Astrocyte (in vitro differentiated cells and primary cell): ENCODE data around the gene CCNI2. TPM values are rescaled to one million over a fixed set of nuclear protein-coding genes. Genes with fewer than 3 reads are reported as not detected.
A peak's percentile ranks its signal among the peaks of the same experiment; 100 is the strongest.

Experiments
- DNase-seq: peaks from one replicate; pipeline ENCODE4 v3.0.0-alpha.2; 2010; ENCODE audit warnings: low read depth
- FAIRE-seq: peaks from 2 replicates; lab custom pipeline; 2011; peaks lifted over from hg19 to GRCh38; lab: Jason Lieb, UNC
- H2AFZ ChIP-seq: 2 replicates; pipeline ENCODE4 v1.6.0; 2012; ENCODE audit warnings: low read depth, low read length, inconsistent platforms
- H3K27ac ChIP-seq: 2 replicates; pipeline ENCODE4 v1.5.1; 2011; ENCODE audit warnings: low read depth, low read length, inconsistent platforms
- H3K27me3 ChIP-seq: 2 replicates; pipeline ENCODE4 v1.6.0; 2011; ENCODE audit warnings: low read length, inconsistent platforms; ENCODE audit not compliant: insufficient read depth
- H3K36me3 ChIP-seq: 2 replicates; pipeline ENCODE4 v1.5.1; 2011; ENCODE audit warnings: low read length, inconsistent platforms; ENCODE audit not compliant: insufficient read depth
- H3K4me1 ChIP-seq: 2 replicates; pipeline ENCODE4 v1.5.1; 2011; ENCODE audit warnings: low read length, inconsistent platforms; ENCODE audit not compliant: insufficient read depth
- H3K4me2 ChIP-seq: 2 replicates; pipeline ENCODE4 v1.6.0; 2012; ENCODE audit warnings: low read length, inconsistent platforms
- H3K4me3 ChIP-seq: 2 replicates; pipeline ENCODE4 v1.5.1; 2011; ENCODE audit warnings: low read depth, mild to moderate bottlenecking, low read length, inconsistent platforms; ENCODE audit not compliant: insufficient read depth
- H3K79me2 ChIP-seq: 2 replicates; pipeline ENCODE4 v1.6.0; 2012; ENCODE audit warnings: mild to moderate bottlenecking, low read length, inconsistent platforms; ENCODE audit not compliant: insufficient read depth
- H3K9ac ChIP-seq: 2 replicates; pipeline ENCODE4 v1.6.0; 2012; ENCODE audit warnings: mild to moderate bottlenecking, low read length, inconsistent platforms
- H3K9me3 ChIP-seq: 2 replicates; pipeline ENCODE4 v1.5.1; 2012; ENCODE audit warnings: low read depth, mild to moderate bottlenecking, low read length, inconsistent platforms; ENCODE audit not compliant: insufficient read depth
- H4K20me1 ChIP-seq: 2 replicates; pipeline ENCODE4 v1.6.0; 2012; ENCODE audit warnings: low read length, inconsistent platforms; ENCODE audit not compliant: insufficient read depth
- H3K27ac Mint-ChIP-seq: one replicate; pipeline ENCODE4 v1.8.0; 2021; ENCODE audit warnings: mild to moderate bottlenecking, mixed read lengths; ENCODE audit not compliant: unreplicated experiment
- H3K27me3 Mint-ChIP-seq: one replicate; pipeline ENCODE4 v1.8.0; 2021; ENCODE audit warnings: low read depth, mixed read lengths; ENCODE audit not compliant: unreplicated experiment
- H3K36me3 Mint-ChIP-seq: one replicate; pipeline ENCODE4 v1.8.0; 2021; ENCODE audit warnings: low read depth, mixed read lengths; ENCODE audit not compliant: unreplicated experiment
- H3K4me1 Mint-ChIP-seq: one replicate; pipeline ENCODE4 v1.8.0; 2021; ENCODE audit warnings: low read depth, mixed read lengths; ENCODE audit not compliant: unreplicated experiment
- H3K4me3 Mint-ChIP-seq: one replicate; pipeline ENCODE4 v1.8.0; 2021; ENCODE audit warnings: mild to moderate bottlenecking, moderate library complexity, mixed read lengths; ENCODE audit not compliant: unreplicated experiment
- H3K9me3 Mint-ChIP-seq: one replicate; pipeline ENCODE4 v1.8.0; 2021; ENCODE audit warnings: mild to moderate bottlenecking, mixed read lengths; ENCODE audit not compliant: unreplicated experiment
- EZH2 ChIP-seq: IDR thresholded peaks from 2 replicates; pipeline ENCODE4 v1.6.1; 2012; ENCODE audit warnings: mild to moderate bottlenecking, low read length, inconsistent platforms; ENCODE audit not compliant: insufficient read depth
- total RNA-seq: library from RNA; stranded (reverse); gene quantifications from 2 replicates; pipeline ENCODE4 v1.2.1, GENCODE V29; 2021
- TF ChIP-seq, protein P1 (sequence below): IDR thresholded peaks from 2 replicates; pipeline ENCODE4 v1.5.1; 2011; ENCODE audit warnings: low read depth, mild to moderate bottlenecking, inconsistent platforms, low read length, moderate library complexity; ENCODE audit not compliant: insufficient read depth

Gene CCNI2
- total RNA-seq, 1 donor from 2014 or later, result 0.16 TPM

DNA sequence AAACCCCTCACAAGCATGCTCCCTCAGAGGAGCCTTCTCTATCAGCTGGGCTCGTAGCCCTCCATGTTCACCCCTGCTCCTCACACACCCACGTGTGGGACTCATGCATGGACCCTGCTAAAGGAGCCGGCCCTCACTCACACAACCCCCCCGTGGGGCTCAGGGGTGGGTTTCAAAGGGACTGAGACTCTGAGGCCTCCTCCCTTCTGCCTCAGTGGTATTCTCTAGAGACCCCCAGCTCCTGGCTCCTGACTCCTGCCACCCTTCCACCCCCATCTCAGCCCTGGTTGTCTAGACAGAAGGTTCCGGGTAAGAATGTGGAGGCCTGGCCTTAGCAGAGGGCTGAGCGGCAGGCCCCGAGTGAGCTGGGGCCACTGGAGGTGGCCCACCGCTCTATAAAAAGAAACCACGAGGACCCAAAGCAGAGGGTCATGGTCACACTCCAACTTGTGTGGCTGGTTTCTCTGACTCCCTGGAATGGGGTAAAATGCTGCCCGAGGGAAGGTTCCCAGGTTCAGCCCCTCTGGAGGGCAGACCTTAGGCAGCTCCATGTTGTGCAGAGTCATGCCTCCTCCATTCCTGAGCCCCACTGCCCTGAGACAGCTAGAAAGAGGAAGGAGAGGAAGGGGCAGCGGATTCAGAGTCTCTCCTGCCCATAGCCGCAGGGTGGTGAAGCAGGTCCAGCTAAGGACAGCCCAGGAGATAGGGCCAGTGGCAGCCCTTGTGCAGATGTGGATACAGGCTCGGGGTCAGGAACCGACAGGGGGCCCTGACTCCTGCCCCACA is 19.0 kb downstream of the CCNI2 start:
- no peaks in the 10 kb centered on the region for H3K27me3 ChIP-seq
- H3K79me2 ChIP-seq, result peaks cover 48% of the 10 kb centered on the region
- Mint-ChIP-seq H3K27me3 (no peaks in the 10 kb centered on the region), H3K36me3 (peaks cover 20% of the 10 kb centered on the region), H3K9me3 (no peaks in the 10 kb centered on the region), H3K4me3 (no peak overlapping the region), H3K4me1 (peaks cover 24% of the 10 kb centered on the region), H3K27ac (no peak overlapping the region)
- peaks cover 7% of the 10 kb centered on the region for H3K36me3 ChIP-seq
- H3K4me1 ChIP-seq, result peaks cover 15% of the 10 kb centered on the region
- TF ChIP-seq EZH2, result no peak
- TF ChIP-seq, protein P1, sequence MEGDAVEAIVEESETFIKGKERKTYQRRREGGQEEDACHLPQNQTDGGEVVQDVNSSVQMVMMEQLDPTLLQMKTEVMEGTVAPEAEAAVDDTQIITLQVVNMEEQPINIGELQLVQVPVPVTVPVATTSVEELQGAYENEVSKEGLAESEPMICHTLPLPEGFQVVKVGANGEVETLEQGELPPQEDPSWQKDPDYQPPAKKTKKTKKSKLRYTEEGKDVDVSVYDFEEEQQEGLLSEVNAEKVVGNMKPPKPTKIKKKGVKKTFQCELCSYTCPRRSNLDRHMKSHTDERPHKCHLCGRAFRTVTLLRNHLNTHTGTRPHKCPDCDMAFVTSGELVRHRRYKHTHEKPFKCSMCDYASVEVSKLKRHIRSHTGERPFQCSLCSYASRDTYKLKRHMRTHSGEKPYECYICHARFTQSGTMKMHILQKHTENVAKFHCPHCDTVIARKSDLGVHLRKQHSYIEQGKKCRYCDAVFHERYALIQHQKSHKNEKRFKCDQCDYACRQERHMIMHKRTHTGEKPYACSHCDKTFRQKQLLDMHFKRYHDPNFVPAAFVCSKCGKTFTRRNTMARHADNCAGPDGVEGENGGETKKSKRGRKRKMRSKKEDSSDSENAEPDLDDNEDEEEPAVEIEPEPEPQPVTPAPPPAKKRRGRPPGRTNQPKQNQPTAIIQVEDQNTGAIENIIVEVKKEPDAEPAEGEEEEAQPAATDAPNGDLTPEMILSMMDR, result no peak
- FAIRE-seq (no peak), DNase-seq (no peak)
- H4K20me1 ChIP-seq, result peaks cover 56% of the 10 kb centered on the region
- H3K9ac ChIP-seq, result no peak overlapping the region
- H2AFZ ChIP-seq, result no peak overlapping the region
- no peak overlapping the region for H3K4me3 ChIP-seq
- no peak overlapping the region for H3K4me2 ChIP-seq
- H3K27ac ChIP-seq, result no peak overlapping the region
- no peaks in the 10 kb centered on the region for H3K9me3 ChIP-seq

DNA sequence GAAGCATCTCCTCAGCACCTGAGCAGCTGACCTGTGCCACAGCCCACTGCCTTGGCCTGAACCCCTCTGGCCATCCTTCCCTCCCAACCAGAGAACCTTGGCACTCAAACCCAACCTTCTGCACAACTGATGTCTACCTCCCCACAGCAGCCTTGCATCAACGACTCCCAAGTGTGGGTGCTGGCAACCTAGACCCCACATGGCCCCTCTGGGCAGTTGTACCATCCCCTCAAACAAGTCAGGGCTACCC is 19.5 kb downstream of the CCNI2 start:
- Histone ChIP-seq H3K4me1 (peaks cover 15% of the 10 kb centered on the region), H3K27me3 (no peaks in the 10 kb centered on the region), H3K27ac (no peak overlapping the region), H3K79me2 (peaks cover 53% of the 10 kb centered on the region), H4K20me1 (peaks cover 58% of the 10 kb centered on the region), H2AFZ (no peak overlapping the region), H3K36me3 (peaks cover 7% of the 10 kb centered on the region), H3K9me3 (no peaks in the 10 kb centered on the region), H3K4me3 (no peak overlapping the region), H3K9ac (no peak overlapping the region), H3K4me2 (no peak overlapping the region)
- no peak for DNase-seq
- peaks cover 17% of the 10 kb centered on the region for H3K36me3 Mint-ChIP-seq
- peaks cover 28% of the 10 kb centered on the region for H3K4me1 Mint-ChIP-seq
- no peaks in the 10 kb centered on the region for H3K27me3 Mint-ChIP-seq
- FAIRE-seq, result no peak
- TF ChIP-seq, protein P1, result no peak
- no peak for TF ChIP-seq EZH2
- no peaks in the 10 kb centered on the region for H3K9me3 Mint-ChIP-seq
- H3K27ac Mint-ChIP-seq, result peak overlapping the region; percentile 89
- no peak overlapping the region for H3K4me3 Mint-ChIP-seq

DNA sequence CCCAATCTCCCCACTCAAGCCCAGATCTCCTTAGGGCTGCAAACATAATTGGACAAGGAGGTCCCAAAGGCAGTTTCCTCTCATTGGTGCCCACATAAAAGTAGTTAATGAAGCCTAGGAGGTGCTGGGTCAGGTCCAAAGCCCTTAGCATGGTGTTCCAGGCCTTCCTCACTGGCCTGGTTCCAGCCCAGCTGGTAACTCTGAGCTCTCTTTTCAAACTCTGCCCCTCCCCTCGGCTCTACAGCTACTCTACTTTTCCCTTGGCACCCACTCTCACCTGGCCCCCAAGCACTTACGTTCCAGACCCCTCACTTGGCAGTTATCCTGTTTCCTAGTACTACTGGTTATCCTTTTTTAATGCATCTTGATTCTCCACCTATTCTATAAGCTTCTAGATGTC is 19.9 kb downstream of the CCNI2 start:
- no peaks in the 10 kb centered on the region for H3K9me3 ChIP-seq
- no peak overlapping the region for H3K4me3 ChIP-seq
- no peak for DNase-seq
- peaks cover 61% of the 10 kb centered on the region for H4K20me1 ChIP-seq
- peak overlapping the region; percentile 69 for H3K4me2 ChIP-seq
- peaks cover 57% of the 10 kb centered on the region for H3K79me2 ChIP-seq
- H3K9ac ChIP-seq, result no peak overlapping the region
- peaks cover 15% of the 10 kb centered on the region for H3K4me1 ChIP-seq
- FAIRE-seq, result no peak
- peaks cover 32% of the 10 kb centered on the region for H3K4me1 Mint-ChIP-seq
- H3K36me3 ChIP-seq, result peaks cover 7% of the 10 kb centered on the region
- H3K27me3 ChIP-seq, result no peaks in the 10 kb centered on the region
- H3K27me3 Mint-ChIP-seq, result no peaks in the 10 kb centered on the region
- H3K27ac ChIP-seq, result peak overlapping the region; percentile 17
- H3K9me3 Mint-ChIP-seq, result no peaks in the 10 kb centered on the region
- TF ChIP-seq EZH2, result no peak
- TF ChIP-seq, protein P1, result no peak
- H2AFZ ChIP-seq, result no peak overlapping the region
- H3K27ac Mint-ChIP-seq, result peak overlapping the region; percentile 89
- H3K36me3 Mint-ChIP-seq, result peaks cover 15% of the 10 kb centered on the region
- H3K4me3 Mint-ChIP-seq, result peak overlapping the region; percentile 27
